K562 (cell line): ENCODE measurements around the gene ADAMTS14. TPM values are rescaled to one million over a fixed set of nuclear protein-coding genes. Genes with fewer than 3 reads are reported as not detected.

ENCODE experiments used
- ATAC-seq: fragments of 200-7000 bp; cut with Tn5 transposase; 3 replicates; pipeline ENCODE4 v1.9.1; 2020; ENCODE audit warnings: moderate library complexity
- BruUV-seq: library from RNA; stranded (reverse); fragments of 400-500 nt; replicated peaks from 2 replicates; lab custom pipeline; 2021; lab: Mats Ljungman, UMichigan
- CTCF ChIA-PET: fragments of 300-600 bp; formaldehyde crosslinking; extraction: SDS; loops from one replicate; lab custom pipeline; 2021; ENCODE audit warnings: low intra/inter-chr PET ratio; lab: Yijun Ruan, JAX
- POLR2A ChIA-PET: fragments of 300-600, 350-650 bp; sonication (Branson Sonifier 250); formaldehyde crosslinking; extraction: SDS; loops from one replicate; lab custom pipeline; 2021; ENCODE audit warnings: antibody characterized with exemption, inconsistent platforms; lab: Yijun Ruan, JAX
- DNase-seq, 4 experiments: peaks; one replicate each; pipeline versions ENCODE4 v3.0.0 to v3.0.0-alpha.2; 2011 to 2018; ENCODE audit warnings: low spot score in 3 of 4, mixed read lengths in 3 of 4; ENCODE audit errors: extremely low read depth in 1 of 4
- FAIRE-seq: peaks from 2 replicates; lab custom pipeline; 2011; peaks lifted over from hg19 to GRCh38; lab: Jason Lieb, UNC
- H2AFZ ChIP-seq: 2 replicates; pipeline ENCODE4 v1.6.0; 2011; ENCODE audit warnings: low read depth, low read length, control low read depth, inconsistent platforms
- H3K27ac ChIP-seq: fragments of 200-600 bp; 3 replicates; pipeline ENCODE4 v1.8.0; 2011; ENCODE audit warnings: low read depth, mild to moderate bottlenecking, control low read depth, inconsistent platforms, low read length, moderate library complexity, mixed read lengths; ENCODE audit errors: extremely low read depth
- H3K27me3 ChIP-seq, 2 experiments: fragments of 300-600 bp in 1 of 2; 2 replicates in 1 of 2; 3 replicates in 1 of 2; pipeline versions ENCODE4 v1.6.0 to v1.8.0; 2011; ENCODE audit warnings: inconsistent platforms in 2 of 2, low read length in 2 of 2, mild to moderate bottlenecking in 1 of 2, mixed read lengths in 1 of 2, moderate library complexity in 1 of 2; ENCODE audit not compliant: control insufficient read depth in 2 of 2, insufficient read depth in 2 of 2
- H3K36me3 ChIP-seq: fragments of 300-600 bp; 3 replicates; pipeline ENCODE4 v1.8.0; 2011; ENCODE audit warnings: mild to moderate bottlenecking, low read length, inconsistent platforms; ENCODE audit not compliant: control insufficient read depth, insufficient read depth
- H3K4me1 ChIP-seq, 2 experiments: fragments of 200-600 bp in 1 of 2; replicated peaks in 1 of 2; 2 replicates in 1 of 2; 3 replicates in 1 of 2; pipeline versions ENCODE4 v1.5.1 to v1.8.0; 2011; ENCODE audit warnings: inconsistent platforms in 2 of 2, low read length in 2 of 2, mild to moderate bottlenecking in 1 of 2, mixed read lengths in 1 of 2, moderate library complexity in 1 of 2; ENCODE audit not compliant: control insufficient read depth in 2 of 2, insufficient read depth in 2 of 2
- H3K4me2 ChIP-seq: 2 replicates; pipeline ENCODE4 v1.6.1; 2011; ENCODE audit warnings: low read length, control low read depth, inconsistent platforms, mixed read lengths; ENCODE audit not compliant: insufficient read depth
- H3K4me3 ChIP-seq: fragments of 200-600 bp; sonication (generic), shearing (Covaris generic); 2 replicates; pipeline ENCODE4 v1.5.1; 2016; ENCODE audit warnings: control low read depth, inconsistent platforms
- H3K79me2 ChIP-seq: fragments of 200-600 bp; 3 replicates; pipeline ENCODE4 v1.8.0; 2011; ENCODE audit warnings: low read length, inconsistent platforms; ENCODE audit not compliant: control insufficient read depth, insufficient read depth
- H3K9ac ChIP-seq, 2 experiments: 2 replicates each; pipeline versions ENCODE4 v1.6.0 to v1.6.1; 2011; ENCODE audit warnings: low read depth in 2 of 2, low read length in 2 of 2, control low read depth in 1 of 2, inconsistent platforms in 1 of 2, mild to moderate bottlenecking in 1 of 2, mixed read lengths in 1 of 2; ENCODE audit not compliant: insufficient read depth in 1 of 2
- H3K9me1 ChIP-seq: one replicate; pipeline ENCODE4 v1.6.0; 2011; ENCODE audit warnings: inconsistent platforms, mild to moderate bottlenecking, low read length, moderate library complexity; ENCODE audit not compliant: control insufficient read depth, insufficient read depth
- H3K9me3 ChIP-seq: replicated peaks from 2 replicates; pipeline ENCODE4 v1.5.1; 2011; ENCODE audit warnings: low read depth, low read length, inconsistent platforms; ENCODE audit not compliant: control insufficient read depth, insufficient read depth
- H4K20me1 ChIP-seq: replicated peaks from 2 replicates; pipeline ENCODE4 v1.6.1; 2011; ENCODE audit warnings: low read length, inconsistent platforms, mixed read lengths; ENCODE audit not compliant: control insufficient read depth, insufficient read depth
- ARNT ChIP-seq, 2 experiments: fragments of 450-650 bp; IDR thresholded peaks; 2 replicates each; pipeline ENCODE4 v1.6.1; 2016; ENCODE audit warnings: mild to moderate bottlenecking in 1 of 2
- ATF1 ChIP-seq, 2 experiments: fragments of 450-650 bp in 1 of 2; IDR thresholded peaks; 2 replicates each; pipeline ENCODE4 v1.6.1; 2016; ENCODE audit warnings: missing compliant biosample characterization in 1 of 2, missing genetic modification characterization in 1 of 2
- CTBP1 ChIP-seq: fragments of 450-650 bp; IDR thresholded peaks from 2 replicates; pipeline ENCODE4 v1.6.1; 2016; ENCODE audit warnings: borderline replicate concordance
- FIP1L1 ChIP-seq: fragments of 200-400 bp; formaldehyde crosslinking; IDR thresholded peaks from 2 replicates; pipeline ENCODE4 v1.6.1; 2018; ENCODE audit warnings: mild to moderate bottlenecking, low read depth, low read length; ENCODE audit not compliant: poor library complexity, severe bottlenecking
- HIVEP1 ChIP-seq: fragments of 250-450 bp; sonication (Bioruptor Pico); IDR thresholded peaks from 2 replicates; pipeline ENCODE4 v1.4.0; 2020; ENCODE audit warnings: mild to moderate bottlenecking
- KLF10 ChIP-seq: fragments of 250-450 bp; sonication (Bioruptor Pico); IDR thresholded peaks from 2 replicates; pipeline ENCODE4 v1.6.1; 2021; ENCODE audit warnings: matching md5 sums
- MYNN ChIP-seq, 2 experiments: sonication (generic); formaldehyde crosslinking in 1 of 2; IDR thresholded peaks; 2 replicates each; pipeline versions ENCODE4 v1.5.0 to v1.6.1; 2016 to 2020; ENCODE audit warnings: antibody characterized with exemption in 1 of 2, missing genetic modification reagents in 1 of 2
- TAF9B ChIP-seq: fragments of 450-650 bp; IDR thresholded peaks from 2 replicates; pipeline ENCODE4 v1.6.1; 2018; ENCODE audit warnings: mild to moderate bottlenecking; ENCODE audit not compliant: partially characterized antibody
- TRIM28 ChIP-seq: fragments of 450-650 bp; IDR thresholded peaks from 2 replicates; pipeline ENCODE4 v1.6.1; 2017
- ZNF175 ChIP-seq: fragments of 200-800 bp; sonication (Bioruptor generic); IDR thresholded peaks from 2 replicates; pipeline ENCODE4 v1.6.1; 2016; ENCODE audit warnings: low read depth, mild to moderate bottlenecking, missing genetic modification characterization, missing compliant biosample characterization
- ZNF436 ChIP-seq: fragments of 250-450, 450-650 bp; sonication (Bioruptor Pico); formaldehyde crosslinking; IDR thresholded peaks from 2 replicates; pipeline ENCODE4 v1.7.0; 2020; ENCODE audit warnings: mild to moderate bottlenecking
- WGBS: fragments of 100-300 bp; shearing (Covaris generic); methylation state at CpG from one replicate; pipeline ENCODE4 v1.1.6; 2016; ENCODE audit warnings: low coverage, mixed read lengths; ENCODE audit not compliant: insufficient coverage; ENCODE audit errors: missing lambda C conversion rate; 5-methylcytosine and 5-hydroxymethylcytosine counted together
- in situ Hi-C: fragments of 300-500 bp; cut with MboI; formaldehyde crosslinking; loops from 4 replicates; pipeline ENCODE4 v1.15.0; 2018; ENCODE audit warnings: inconsistent platforms, mixed read lengths
- intact Hi-C: fragments of 100-400 bp; cut with micrococcal nuclease; formaldehyde crosslinking; loops from 2 replicates; pipeline ENCODE4 v1.14.2; 2022
- polyA plus RNA-seq, 8 experiments: library from polyadenylated mRNA; depleted of rRNA in 4 of 8; stranded (reverse) in 5 of 8; unstranded in 3 of 8; fragments of >200 nt; fragmentation: Nextera tagmentation in 2 of 8; fragmentation: Illumina TruSeq in 1 of 8; extraction: Ambion mirVana in 2 of 8; extraction: Trizol in 1 of 8; gene quantifications; 2 replicates each; pipeline versions ENCODE4 v1.2.1 to v1.2.3, GENCODE V29; 2011 to 2014; ENCODE audit warnings: inconsistent platforms in 1 of 8, missing spikeins in 1 of 8
- total RNA-seq, 7 experiments: library from RNA; depleted of rRNA in 6 of 7; stranded (reverse); fragments of >200 nt in 6 of 7; fragmentation: Illumina TruSeq in 2 of 7; extraction: Trizol in 2 of 7; gene quantifications; 2 replicates each; pipeline versions ENCODE4 v1.2.1 to v1.2.3, GENCODE V29; 2011 to 2021; ENCODE audit warnings: low replicate concordance in 1 of 7
- TF ChIP-seq, protein P1 (sequence below): fragments of 250-450 bp; sonication (Bioruptor Pico); IDR thresholded peaks from 2 replicates; pipeline ENCODE4 v1.5.1; 2021; ENCODE audit warnings: mild to moderate bottlenecking
- TF ChIP-seq, protein P2 (sequence below): sonication (generic); formaldehyde crosslinking; IDR thresholded peaks from 2 replicates; pipeline ENCODE4 v1.8.0; 2023; ENCODE audit warnings: mild to moderate bottlenecking, missing genetic modification reagents
- TF ChIP-seq, protein P3 (sequence below): fragments of 450-650 bp; IDR thresholded peaks from 2 replicates; pipeline ENCODE4 v1.7.1; 2018; ENCODE audit warnings: mild to moderate bottlenecking, low read depth; ENCODE audit not compliant: partially characterized antibody
- TF ChIP-seq, protein P4 (sequence below): sonication (generic); IDR thresholded peaks from 2 replicates; pipeline ENCODE4 v1.6.1; 2016

ADAMTS14 gene
- total and polyA plus RNA-seq, 9 of the 15 experiments (the other 6 are each of a cell fraction or from before 2014, with no cell fraction given): 0.04 to 37.4 (median 15.9) TPM

DNA sequence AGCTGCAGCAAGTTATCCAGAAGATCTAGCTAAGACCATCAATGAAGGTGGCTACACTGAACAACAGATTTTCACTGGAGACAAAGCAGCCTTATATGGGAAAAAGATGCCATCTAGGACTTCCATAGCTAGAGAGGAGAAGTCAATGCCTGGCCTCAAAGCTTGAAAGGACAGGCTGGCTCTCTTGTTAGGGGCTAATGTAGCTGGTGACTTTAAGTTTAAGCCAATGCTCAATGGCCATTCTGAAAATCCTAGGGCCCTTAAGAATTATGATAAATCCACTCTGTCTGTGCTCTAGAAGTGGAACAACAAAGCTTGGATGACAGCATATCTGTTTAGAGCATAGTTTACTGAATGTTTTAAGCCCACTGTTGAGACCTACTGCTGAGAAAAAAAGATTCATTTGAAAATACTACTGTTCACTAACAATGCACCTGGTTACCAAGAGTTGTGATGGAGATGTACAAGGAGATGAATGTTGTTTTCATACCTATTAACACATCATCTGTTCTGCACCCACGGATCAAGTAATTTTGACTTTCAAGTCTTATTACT, 13.6 kb upstream of the ADAMTS14 start:
- ChIA-PET POLR2A (interaction anchor here (0.6 to 1.1 kb wide), 3 partner anchors 9 to 33 kb away, joined by 3 to 5 read pairs (median 3); no protein-coding TSS in a partner anchor), CTCF (no interaction called here)
- 81% methylated on average over 1 of the region's 1 CpG for WGBS
- BruUV-seq: no TSS peak
- ATAC-seq (no peak), FAIRE-seq (no peak), DNase-seq (no peak)
- Histone ChIP-seq H3K27ac (no peak overlapping the region), H3K4me1 (peaks cover 24 to 39% of the 10 kb centered on the region in 2 experiments), H3K36me3 (no peaks in the 10 kb centered on the region), H3K4me3 (no peak overlapping the region), H3K4me2 (no peak overlapping the region), H3K9me1 (peaks cover 4% of the 10 kb centered on the region), H4K20me1 (no peaks in the 10 kb centered on the region), H2AFZ (no peak overlapping the region), H3K9me3 (peaks cover 7% of the 10 kb centered on the region; the same call in 1 of the 2 replicates), H3K9ac (no peak overlapping the region), H3K27me3 (no peaks in the 10 kb centered on the region), H3K79me2 (no peaks in the 10 kb centered on the region)
- in situ Hi-C loops: no loop called here
- intact Hi-C loops: no loop called here
- peak; percentile 61; the same call in 1 of the 2 replicates for TF ChIP-seq TRIM28
- TF ChIP-seq, protein P1, sequence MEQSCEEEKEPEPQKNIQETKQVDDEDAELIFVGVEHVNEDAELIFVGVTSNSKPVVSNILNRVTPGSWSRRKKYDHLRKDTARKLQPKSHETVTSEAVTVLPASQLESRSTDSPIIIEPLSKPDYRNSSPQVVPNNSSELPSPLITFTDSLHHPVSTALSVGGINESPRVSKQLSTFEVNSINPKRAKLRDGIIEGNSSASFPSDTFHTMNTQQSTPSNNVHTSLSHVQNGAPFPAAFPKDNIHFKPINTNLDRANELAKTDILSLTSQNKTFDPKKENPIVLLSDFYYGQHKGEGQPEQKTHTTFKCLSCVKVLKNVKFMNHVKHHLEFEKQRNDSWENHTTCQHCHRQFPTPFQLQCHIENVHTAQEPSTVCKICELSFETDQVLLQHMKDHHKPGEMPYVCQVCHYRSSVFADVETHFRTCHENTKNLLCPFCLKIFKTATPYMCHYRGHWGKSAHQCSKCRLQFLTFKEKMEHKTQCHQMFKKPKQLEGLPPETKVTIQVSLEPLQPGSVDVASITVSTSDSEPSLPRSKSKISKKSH (CRISPR knock-in tag): peak; percentile 81; the same call in 1 of the 2 replicates
- no peak for TF ChIP-seq MYNN (IDR thresholded peaks at IDR 0.05)
- TF ChIP-seq MYNN (CRISPR knock-in tag; IDR thresholded peaks at IDR 0.05): no peak
- TF ChIP-seq ATF1 (CRISPR knock-in tag; IDR thresholded peaks at IDR 0.05): no peak
- TF ChIP-seq ATF1 (tag; IDR thresholded peaks at IDR 0.05): no peak
- TF ChIP-seq TAF9B: no peak
- no peak for TF ChIP-seq CTBP1
- TF ChIP-seq, protein P2, sequence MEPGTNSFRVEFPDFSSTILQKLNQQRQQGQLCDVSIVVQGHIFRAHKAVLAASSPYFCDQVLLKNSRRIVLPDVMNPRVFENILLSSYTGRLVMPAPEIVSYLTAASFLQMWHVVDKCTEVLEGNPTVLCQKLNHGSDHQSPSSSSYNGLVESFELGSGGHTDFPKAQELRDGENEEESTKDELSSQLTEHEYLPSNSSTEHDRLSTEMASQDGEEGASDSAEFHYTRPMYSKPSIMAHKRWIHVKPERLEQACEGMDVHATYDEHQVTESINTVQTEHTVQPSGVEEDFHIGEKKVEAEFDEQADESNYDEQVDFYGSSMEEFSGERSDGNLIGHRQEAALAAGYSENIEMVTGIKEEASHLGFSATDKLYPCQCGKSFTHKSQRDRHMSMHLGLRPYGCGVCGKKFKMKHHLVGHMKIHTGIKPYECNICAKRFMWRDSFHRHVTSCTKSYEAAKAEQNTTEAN (CRISPR knock-in tag): no peak
- TF ChIP-seq, protein P3, sequence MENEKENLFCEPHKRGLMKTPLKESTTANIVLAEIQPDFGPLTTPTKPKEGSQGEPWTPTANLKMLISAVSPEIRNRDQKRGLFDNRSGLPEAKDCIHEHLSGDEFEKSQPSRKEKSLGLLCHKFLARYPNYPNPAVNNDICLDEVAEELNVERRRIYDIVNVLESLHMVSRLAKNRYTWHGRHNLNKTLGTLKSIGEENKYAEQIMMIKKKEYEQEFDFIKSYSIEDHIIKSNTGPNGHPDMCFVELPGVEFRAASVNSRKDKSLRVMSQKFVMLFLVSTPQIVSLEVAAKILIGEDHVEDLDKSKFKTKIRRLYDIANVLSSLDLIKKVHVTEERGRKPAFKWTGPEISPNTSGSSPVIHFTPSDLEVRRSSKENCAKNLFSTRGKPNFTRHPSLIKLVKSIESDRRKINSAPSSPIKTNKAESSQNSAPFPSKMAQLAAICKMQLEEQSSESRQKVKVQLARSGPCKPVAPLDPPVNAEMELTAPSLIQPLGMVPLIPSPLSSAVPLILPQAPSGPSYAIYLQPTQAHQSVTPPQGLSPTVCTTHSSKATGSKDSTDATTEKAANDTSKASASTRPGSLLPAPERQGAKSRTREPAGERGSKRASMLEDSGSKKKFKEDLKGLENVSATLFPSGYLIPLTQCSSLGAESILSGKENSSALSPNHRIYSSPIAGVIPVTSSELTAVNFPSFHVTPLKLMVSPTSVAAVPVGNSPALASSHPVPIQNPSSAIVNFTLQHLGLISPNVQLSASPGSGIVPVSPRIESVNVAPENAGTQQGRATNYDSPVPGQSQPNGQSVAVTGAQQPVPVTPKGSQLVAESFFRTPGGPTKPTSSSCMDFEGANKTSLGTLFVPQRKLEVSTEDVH: no peak
- TF ChIP-seq KLF10 (CRISPR knock-in tag): no peak
- no peak for TF ChIP-seq ZNF175
- no peak for TF ChIP-seq ARNT (IDR thresholded peaks at IDR 0.05)
- TF ChIP-seq ZNF436: no peak
- TF ChIP-seq, protein P4, sequence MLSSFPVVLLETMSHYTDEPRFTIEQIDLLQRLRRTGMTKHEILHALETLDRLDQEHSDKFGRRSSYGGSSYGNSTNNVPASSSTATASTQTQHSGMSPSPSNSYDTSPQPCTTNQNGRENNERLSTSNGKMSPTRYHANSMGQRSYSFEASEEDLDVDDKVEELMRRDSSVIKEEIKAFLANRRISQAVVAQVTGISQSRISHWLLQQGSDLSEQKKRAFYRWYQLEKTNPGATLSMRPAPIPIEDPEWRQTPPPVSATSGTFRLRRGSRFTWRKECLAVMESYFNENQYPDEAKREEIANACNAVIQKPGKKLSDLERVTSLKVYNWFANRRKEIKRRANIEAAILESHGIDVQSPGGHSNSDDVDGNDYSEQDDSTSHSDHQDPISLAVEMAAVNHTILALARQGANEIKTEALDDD: no peak
- TF ChIP-seq HIVEP1 (CRISPR knock-in tag): no peak
- TF ChIP-seq FIP1L1: no peak
